Hepatocyte (in vitro differentiated cells): ENCODE measurements around the gene RBPMS2. TPM values are rescaled to one million over a fixed set of nuclear protein-coding genes. Genes with fewer than 3 reads are reported as not detected.

Experiments
- DNase-seq: peaks from one replicate; pipeline ENCODE4 v3.0.0-alpha.2; 2016; ENCODE audit warnings: low spot score
- H2AFZ ChIP-seq: fragments of 200-600 bp; sonication (generic); 2 replicates; pipeline ENCODE4 v1.6.0; 2016; ENCODE audit warnings: antibody characterized with exemption, mild to moderate bottlenecking
- H3K27ac ChIP-seq: fragments of 200-600 bp; sonication (generic); 2 replicates; pipeline ENCODE4 v1.5.1; 2016; ENCODE audit warnings: mild to moderate bottlenecking
- H3K27me3 ChIP-seq: fragments of 200-600 bp; sonication (generic); 2 replicates; pipeline ENCODE4 v1.6.1; 2016
- H3K36me3 ChIP-seq: fragments of 200-600 bp; sonication (generic); replicated peaks from 2 replicates; pipeline ENCODE4 v1.5.1; 2016; ENCODE audit warnings: low read depth; ENCODE audit not compliant: insufficient read depth
- H3K4me1 ChIP-seq: fragments of 200-600 bp; sonication (generic); 2 replicates; pipeline ENCODE4 v1.5.1; 2016; ENCODE audit warnings: mild to moderate bottlenecking, moderate library complexity; ENCODE audit not compliant: insufficient read depth
- H3K4me2 ChIP-seq: fragments of 200-600 bp; sonication (generic); 2 replicates; pipeline ENCODE4 v1.6.0; 2016
- H3K4me3 ChIP-seq: fragments of 200-600 bp; sonication (generic); 2 replicates; pipeline ENCODE4 v1.5.1; 2016; ENCODE audit warnings: mild to moderate bottlenecking
- H3K79me2 ChIP-seq: fragments of 200-600 bp; sonication (generic); 2 replicates; pipeline ENCODE4 v1.6.0; 2017; ENCODE audit warnings: mild to moderate bottlenecking
- H3K9me2 ChIP-seq: fragments of 200-600 bp; sonication (generic); replicated peaks from 2 replicates; pipeline ENCODE4 v1.6.0; 2017; ENCODE audit warnings: mild to moderate bottlenecking; ENCODE audit not compliant: insufficient read depth
- H3K9me3 ChIP-seq: fragments of 200-600 bp; sonication (generic); 2 replicates; pipeline ENCODE4 v1.5.1; 2016; ENCODE audit warnings: low read depth, mild to moderate bottlenecking
- H4K20me1 ChIP-seq: fragments of 200-600 bp; sonication (generic); 2 replicates; pipeline ENCODE4 v1.6.0; 2016; ENCODE audit warnings: mild to moderate bottlenecking; ENCODE audit not compliant: insufficient read depth, poor library complexity, severe bottlenecking
- EZH2 ChIP-seq: fragments of 200-600 bp; sonication (generic); IDR thresholded peaks from 2 replicates; pipeline ENCODE4 v1.6.1; 2016; ENCODE audit warnings: antibody characterized with exemption, mild to moderate bottlenecking, borderline replicate concordance
- EZH2phosphoT487 ChIP-seq: fragments of 200-600 bp; sonication (generic); IDR thresholded peaks from one replicate; pipeline ENCODE4 v1.6.1; 2018; ENCODE audit warnings: antibody characterized with exemption, mild to moderate bottlenecking, low read depth, moderate library complexity; ENCODE audit not compliant: unreplicated experiment, severe bottlenecking
- WGBS: methylation state at CpG from one replicate; pipeline ENCODE4 v1.1.6; 2016; ENCODE audit warnings: low lambda C conversion rate; ENCODE audit errors: missing lambda C conversion rate; 5-methylcytosine and 5-hydroxymethylcytosine counted together
- polyA plus RNA-seq: library from polyadenylated mRNA; unstranded; fragments of >200 nt; fragmentation: Nextera tagmentation; extraction: Ambion mirVana; gene quantifications from 2 replicates; pipeline ENCODE4 v1.2.1, GENCODE V29; 2016
- total RNA-seq: library from RNA; depleted of rRNA; stranded (reverse); fragments of >200 nt; gene quantifications from 2 replicates; pipeline ENCODE4 v1.2.3, GENCODE V29; 2014
- TF ChIP-seq, protein P1 (sequence below): fragments of 200-600 bp; sonication (generic); IDR thresholded peaks from 2 replicates; pipeline ENCODE4 v1.5.1; 2016; ENCODE audit warnings: antibody characterized with exemption, mild to moderate bottlenecking; ENCODE audit not compliant: poor library complexity

Gene RBPMS2
- total and polyA plus RNA-seq, 2 experiments from 2014 or later = 0.27 to 18.0 TPM

DNA sequence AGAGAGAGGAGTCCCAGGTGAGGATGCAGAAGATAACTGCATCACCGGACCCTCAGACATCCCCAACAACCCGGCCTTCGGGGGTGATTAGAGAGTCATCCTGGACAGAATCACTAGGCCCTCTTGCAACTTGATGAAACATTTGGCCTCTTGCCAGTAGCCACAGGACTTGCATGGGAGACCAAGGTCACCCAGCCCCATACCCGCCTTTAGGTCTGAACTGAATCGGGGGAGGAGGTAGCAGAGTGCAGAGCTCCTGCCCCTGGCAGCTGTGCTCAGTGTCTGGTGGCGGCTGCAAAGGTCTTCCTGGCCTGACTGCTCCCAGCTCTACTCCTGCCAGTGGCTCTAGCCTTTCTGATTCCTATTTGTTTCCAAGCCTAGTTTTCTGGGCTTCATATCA is 37.7 kb upstream of the RBPMS2 start:
- H3K36me3 ChIP-seq = no peaks in the 10 kb centered on the region
- no peaks in the 10 kb centered on the region for H3K27me3 ChIP-seq
- H3K4me2 ChIP-seq = no peak overlapping the region
- H3K4me3 ChIP-seq = no peak overlapping the region
- TF ChIP-seq, protein P1, sequence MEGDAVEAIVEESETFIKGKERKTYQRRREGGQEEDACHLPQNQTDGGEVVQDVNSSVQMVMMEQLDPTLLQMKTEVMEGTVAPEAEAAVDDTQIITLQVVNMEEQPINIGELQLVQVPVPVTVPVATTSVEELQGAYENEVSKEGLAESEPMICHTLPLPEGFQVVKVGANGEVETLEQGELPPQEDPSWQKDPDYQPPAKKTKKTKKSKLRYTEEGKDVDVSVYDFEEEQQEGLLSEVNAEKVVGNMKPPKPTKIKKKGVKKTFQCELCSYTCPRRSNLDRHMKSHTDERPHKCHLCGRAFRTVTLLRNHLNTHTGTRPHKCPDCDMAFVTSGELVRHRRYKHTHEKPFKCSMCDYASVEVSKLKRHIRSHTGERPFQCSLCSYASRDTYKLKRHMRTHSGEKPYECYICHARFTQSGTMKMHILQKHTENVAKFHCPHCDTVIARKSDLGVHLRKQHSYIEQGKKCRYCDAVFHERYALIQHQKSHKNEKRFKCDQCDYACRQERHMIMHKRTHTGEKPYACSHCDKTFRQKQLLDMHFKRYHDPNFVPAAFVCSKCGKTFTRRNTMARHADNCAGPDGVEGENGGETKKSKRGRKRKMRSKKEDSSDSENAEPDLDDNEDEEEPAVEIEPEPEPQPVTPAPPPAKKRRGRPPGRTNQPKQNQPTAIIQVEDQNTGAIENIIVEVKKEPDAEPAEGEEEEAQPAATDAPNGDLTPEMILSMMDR = no peak
- no peak for TF ChIP-seq EZH2
- no peak for TF ChIP-seq EZH2phosphoT487
- no peak overlapping the region for H2AFZ ChIP-seq
- H3K79me2 ChIP-seq = no peaks in the 10 kb centered on the region
- no peaks in the 10 kb centered on the region for H3K9me2 ChIP-seq
- H4K20me1 ChIP-seq = no peaks in the 10 kb centered on the region
- no peaks in the 10 kb centered on the region for H3K9me3 ChIP-seq
- 63% methylated on average over 6 of the region's 6 CpGs for WGBS
- H3K4me1 ChIP-seq = no peaks in the 10 kb centered on the region
- peak; percentile 55 for DNase-seq
- no peak overlapping the region for H3K27ac ChIP-seq

DNA sequence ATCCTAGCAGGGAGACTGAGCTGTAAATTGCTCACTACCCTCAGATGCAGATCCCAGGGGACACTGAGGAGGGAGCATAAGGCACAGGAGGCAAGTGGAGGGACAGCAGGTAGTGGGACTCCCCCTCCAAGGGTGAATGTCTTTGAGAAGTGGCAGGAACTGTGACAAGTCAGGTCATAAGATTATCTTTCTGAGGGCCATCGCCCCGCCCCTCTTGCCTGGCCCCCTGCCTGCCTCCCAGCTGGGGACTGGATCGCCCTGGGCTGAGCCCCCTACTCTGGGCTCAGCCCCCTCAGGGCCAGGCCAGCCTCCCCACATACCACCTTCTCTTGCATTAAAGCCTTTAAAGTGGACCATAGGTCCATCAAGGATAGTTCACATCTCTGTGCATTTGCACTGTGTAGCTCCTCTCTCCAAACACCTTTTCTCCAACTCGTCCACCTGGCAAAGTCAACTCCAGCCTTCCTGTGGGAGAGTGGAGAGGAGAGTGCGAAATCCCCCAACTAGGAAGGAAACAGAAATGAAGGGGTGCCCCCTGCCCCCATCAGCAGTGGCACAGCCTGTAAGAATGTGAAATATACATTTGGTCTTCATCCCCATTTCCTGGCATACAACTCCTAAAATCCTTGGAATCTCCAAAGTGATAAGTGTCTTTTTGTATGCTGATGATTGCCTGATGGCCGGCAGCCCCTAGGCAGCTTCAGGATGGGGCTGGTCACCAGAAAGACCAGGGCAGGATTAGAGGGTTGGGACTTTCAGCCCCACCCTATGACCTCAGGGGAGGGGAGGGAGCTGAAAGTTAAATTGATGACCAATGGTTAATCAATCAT is 35.3 kb upstream of the RBPMS2 start:
- H3K79me2 ChIP-seq = no peaks in the 10 kb centered on the region
- no peak overlapping the region for H2AFZ ChIP-seq
- TF ChIP-seq EZH2 (no peak), EZH2phosphoT487 (no peak)
- TF ChIP-seq, protein P1 = no peak
- H3K9me3 ChIP-seq = no peaks in the 10 kb centered on the region
- H3K4me2 ChIP-seq = no peak overlapping the region
- H3K36me3 ChIP-seq = no peaks in the 10 kb centered on the region
- WGBS = 74% methylated on average over 6 of the region's 6 CpGs
- H3K9me2 ChIP-seq = no peaks in the 10 kb centered on the region
- H3K4me1 ChIP-seq = no peaks in the 10 kb centered on the region
- no peak overlapping the region for H3K27ac ChIP-seq
- DNase-seq = no peak
- H4K20me1 ChIP-seq = no peaks in the 10 kb centered on the region
- no peak overlapping the region for H3K4me3 ChIP-seq
- H3K27me3 ChIP-seq = no peaks in the 10 kb centered on the region

DNA sequence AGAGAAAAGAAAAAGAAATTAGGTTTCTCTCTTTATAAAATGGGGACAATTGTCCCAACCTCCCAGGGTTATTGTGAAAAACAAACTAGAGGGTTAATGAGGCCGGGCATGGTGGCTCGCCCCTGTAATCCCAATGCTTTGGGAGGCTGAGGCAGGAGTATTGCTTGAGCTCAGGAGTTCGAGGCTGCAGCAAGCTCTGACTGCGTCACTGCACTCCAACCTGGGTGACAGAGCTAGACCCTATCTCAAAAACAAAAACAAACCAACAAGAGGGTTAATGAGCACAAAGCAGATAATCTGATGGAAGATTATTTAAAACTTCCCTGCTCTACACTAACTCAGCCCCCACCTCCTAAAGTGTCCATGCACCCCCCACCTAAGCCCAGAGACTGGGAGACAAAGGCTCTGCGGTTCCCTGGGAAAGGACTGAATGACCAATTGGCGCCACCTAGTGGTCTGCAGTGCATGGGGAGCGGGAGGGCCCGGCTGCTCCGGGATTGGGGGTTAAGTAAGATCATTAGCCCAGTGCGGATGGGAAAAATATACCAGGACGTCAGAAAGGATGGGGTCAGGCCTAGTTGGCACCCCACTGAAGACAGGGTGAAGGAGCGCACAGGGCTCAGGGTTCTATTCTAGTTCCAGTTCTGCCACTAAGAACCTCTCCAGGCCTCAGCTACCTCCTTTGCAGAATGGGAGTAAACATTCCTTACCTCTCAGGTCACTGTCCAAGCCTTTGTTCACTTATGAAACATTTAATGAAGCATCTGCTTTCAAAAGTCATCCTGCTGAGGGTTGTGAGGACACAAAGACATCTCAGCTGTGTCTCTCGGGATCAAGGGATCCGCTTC is 34.5 kb upstream of the RBPMS2 start:
- WGBS = 35% methylated on average over 14 of the region's 14 CpGs
- H3K27me3 ChIP-seq = no peaks in the 10 kb centered on the region
- H3K4me1 ChIP-seq = no peaks in the 10 kb centered on the region
- H3K4me3 ChIP-seq = no peak overlapping the region
- H3K79me2 ChIP-seq = no peaks in the 10 kb centered on the region
- H2AFZ ChIP-seq = no peak overlapping the region
- no peak overlapping the region for H3K4me2 ChIP-seq
- TF ChIP-seq EZH2phosphoT487 (no peak), EZH2 (no peak)
- TF ChIP-seq, protein P1 = peak; percentile 99
- H3K27ac ChIP-seq = no peak overlapping the region
- peak; percentile 91 for DNase-seq
- no peaks in the 10 kb centered on the region for H4K20me1 ChIP-seq
- no peaks in the 10 kb centered on the region for H3K9me2 ChIP-seq
- no peaks in the 10 kb centered on the region for H3K36me3 ChIP-seq
- H3K9me3 ChIP-seq = no peaks in the 10 kb centered on the region
